HuH-7.5 (cell line): Measurements from ENCODE around the gene GYG2.
"Not testable (repeated sequence)": the region's sequence is repeated elsewhere in the genome, so short reads cannot be mapped to it uniquely, and the experiment has no call there.

ENCODE experiments used
- DNase-seq: peaks from one replicate; pipeline ENCODE4 v3.0.0; 2011; ENCODE audit warnings: low spot score

Gene GYG2

GRCh38 chrX:2907295-2907694 is 78.6 kb downstream of the GYG2 start:
- no peak for DNase-seq

DNA sequence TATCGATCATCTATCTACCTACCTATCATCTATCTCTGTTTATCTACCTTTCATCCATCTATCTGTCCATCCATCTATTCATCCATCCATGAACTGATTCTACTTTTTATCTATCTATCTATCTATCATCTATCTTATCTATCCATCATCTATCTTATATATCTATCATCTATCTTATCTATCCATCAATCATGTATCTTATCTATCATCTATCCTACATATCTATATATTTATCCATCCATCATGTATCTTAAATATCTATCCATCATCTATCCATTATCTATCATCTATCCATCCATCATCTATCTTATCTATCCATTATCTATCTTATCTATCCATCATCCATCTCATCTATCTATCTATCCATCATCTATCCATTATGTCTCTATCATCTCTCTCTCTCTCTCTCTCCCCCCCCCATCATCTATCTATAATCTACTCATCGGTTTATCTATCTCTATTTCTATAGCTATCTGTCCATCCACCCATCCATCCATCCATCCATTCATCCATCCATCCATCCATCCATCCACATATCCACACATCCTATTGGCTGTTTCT is 79.5 kb downstream of the GYG2 start:
- DNase-seq = no peak

DNA sequence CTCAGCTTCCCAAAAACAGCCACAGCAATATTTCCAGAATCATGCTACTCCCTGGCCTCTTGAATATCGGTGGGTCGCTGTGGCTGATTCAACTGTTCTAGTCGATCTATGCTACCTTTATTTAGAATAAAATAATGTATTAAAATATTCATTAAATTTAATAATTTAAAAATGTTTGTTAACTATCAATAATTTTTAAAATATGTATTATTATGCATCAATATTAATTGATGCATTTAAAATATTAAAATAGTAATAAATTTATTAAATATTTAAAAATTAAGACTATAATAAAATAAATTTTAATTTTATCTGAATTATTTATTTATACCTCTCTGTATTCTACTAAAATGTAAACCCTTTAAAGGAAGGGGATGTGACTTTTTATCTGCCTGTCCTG is 81.4 kb downstream of the GYG2 start:
- no peak for DNase-seq

DNA sequence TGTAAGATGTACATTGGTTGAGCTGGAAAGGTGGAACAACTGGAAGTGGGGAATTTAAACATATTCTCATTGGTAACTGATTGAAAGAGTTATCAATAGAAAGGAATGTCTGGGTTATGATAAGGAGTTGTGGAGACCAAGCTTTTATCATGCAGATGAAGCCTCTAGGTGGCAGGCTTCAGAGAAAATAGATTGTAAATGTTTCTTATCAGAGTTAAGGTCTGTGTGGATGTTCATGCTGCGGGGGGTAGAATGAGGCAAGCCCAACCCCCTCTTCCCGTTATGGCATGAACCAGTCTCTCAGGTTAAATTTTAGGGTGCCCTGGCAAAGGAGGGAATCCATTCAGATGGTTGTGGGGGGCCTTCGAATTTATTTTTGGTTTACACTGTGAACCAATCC is 84.4 kb downstream of the GYG2 start:
- no peak for DNase-seq

DNA sequence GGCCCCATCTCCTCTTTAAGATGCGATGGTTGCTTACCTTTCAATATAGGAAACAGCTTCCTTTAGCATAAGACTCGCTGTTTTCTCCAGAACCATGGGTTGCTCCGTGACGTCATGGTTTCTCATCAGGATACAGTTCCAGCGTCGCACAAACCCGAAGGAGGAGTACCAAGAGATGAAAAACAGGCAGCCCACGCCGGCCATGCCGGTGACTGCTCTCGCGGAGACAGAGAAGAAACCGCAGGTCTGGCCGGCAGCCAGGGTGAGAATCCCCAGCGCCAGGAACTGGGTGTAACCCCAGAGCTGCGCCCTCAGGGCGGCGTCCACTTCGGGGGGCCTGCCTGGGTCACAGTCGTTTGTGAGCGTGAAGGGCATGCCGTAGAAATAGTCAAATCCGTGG is 89.0 kb downstream of the GYG2 start:
- no peak for DNase-seq

DNA sequence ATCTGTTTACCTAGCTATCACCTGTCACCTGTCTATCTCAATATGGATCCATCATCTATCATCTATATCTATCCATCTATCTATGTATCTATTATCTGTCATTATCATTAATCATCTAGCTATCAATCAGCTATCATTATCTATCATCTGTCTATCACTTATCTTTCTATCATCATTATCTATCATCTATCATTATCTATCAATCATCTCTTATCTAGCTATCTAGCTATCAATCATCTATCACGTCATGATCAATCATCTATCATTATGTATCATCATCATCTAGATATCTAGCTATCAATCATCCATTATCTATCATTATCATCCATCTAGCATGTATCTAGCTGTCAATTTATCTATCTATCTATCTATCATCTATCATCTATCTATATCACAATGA is 92.5 kb downstream of the GYG2 start:
- no peak for DNase-seq

DNA sequence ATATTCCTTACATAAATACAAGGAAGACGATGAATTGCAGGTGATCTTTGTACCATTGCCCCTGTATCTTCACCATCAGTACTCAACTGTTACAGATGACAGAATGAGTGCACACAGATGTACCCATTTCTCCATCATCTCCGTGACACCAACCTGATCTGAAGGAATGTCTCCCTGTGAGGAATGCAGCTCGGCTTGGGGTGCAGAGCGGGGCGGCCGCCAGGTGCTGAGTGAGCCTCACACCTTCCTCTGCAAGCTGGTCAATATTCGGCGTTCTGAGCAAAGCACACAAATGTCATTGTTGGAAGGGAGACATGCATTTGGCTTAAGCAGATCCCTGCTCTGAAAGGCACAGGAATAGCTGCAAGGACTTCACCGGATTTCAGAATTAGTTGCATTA is 93.0 kb downstream of the GYG2 start:
- DNase-seq = no peak

DNA sequence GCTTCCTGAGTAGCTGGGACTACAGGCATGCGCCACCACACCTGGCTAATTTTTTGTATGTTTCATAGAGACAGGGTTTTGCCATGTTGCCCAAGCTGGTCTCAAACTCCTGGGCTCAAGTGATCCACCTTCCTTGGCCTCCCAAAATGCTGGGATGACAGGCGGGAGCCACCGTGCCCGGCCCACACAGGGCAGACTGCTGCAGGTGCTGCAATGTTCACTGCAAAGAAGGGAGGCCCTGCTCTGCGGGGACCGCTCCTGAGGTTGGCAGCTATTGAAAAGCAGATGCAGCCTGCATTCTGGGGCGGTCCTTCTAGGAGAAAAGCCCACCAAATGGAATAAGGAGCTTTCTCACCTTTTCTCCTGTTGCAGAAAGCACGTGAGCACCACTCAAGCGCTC is 95.4 kb downstream of the GYG2 start:
- DNase-seq = no peak

- not testable (repeated sequence) for DNase-seq
These were observed 97.5 kb downstream of the GYG2 start for GRCh38 chrX:2926255-2926654.

GRCh38 chrX:2926664-2927275 is 98.0 kb downstream of the GYG2 start:
- no peak for DNase-seq

- DNase-seq = peak; percentile 27
These were observed 99.5 kb downstream of the GYG2 start for GRCh38 chrX:2928191-2928582.

DNA sequence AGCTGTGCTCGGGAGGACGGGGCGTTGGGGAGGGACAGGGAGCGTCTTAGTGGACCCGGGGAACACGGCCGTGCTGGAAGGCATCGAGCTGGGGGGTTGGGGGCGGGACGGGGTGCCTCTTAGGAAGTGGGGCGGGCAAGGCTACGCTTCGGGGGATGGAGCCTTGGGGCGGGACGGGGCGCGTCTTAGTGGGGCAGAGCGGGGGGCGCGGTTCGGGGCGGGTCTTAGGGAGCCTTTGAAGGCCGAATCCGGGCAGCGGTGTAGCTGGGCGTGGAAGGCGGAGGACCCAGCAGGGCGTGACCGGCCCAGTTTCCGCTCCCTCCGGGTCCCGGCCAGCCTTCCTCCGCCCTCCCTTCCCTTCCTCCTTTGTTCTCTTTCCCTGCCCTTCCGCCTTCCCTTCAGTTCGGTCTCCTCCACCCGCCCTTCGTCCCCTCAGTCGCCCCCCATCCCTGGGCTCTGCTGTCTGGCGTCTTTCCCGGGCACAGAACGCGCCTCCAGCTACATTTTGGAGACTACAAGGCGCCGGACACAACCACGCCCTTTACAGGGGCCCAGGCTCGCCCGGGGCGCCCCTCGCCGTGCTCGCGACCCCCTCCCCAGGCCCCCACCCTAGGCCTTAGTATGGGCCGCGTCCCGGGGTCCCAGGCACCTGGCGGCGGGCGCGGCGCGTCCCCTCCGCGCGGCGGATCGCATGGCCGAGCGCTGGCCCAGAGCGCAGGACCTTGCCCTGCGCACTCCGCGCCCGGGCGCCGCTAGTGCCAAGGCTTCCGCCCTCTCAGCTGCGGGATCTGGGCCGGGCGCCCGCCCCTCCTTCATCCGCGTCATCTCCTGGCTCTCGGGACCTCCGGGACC is 100.1 kb downstream of the GYG2 start, which contains the start of gene ARSD:
Gene ARSD, minus strand, starts transcription at position 757 of the 852 bp plus-strand sequence. Its CDS starts 64 bp downstream, at position 693.
- DNase-seq = peak; percentile 52

DNA sequence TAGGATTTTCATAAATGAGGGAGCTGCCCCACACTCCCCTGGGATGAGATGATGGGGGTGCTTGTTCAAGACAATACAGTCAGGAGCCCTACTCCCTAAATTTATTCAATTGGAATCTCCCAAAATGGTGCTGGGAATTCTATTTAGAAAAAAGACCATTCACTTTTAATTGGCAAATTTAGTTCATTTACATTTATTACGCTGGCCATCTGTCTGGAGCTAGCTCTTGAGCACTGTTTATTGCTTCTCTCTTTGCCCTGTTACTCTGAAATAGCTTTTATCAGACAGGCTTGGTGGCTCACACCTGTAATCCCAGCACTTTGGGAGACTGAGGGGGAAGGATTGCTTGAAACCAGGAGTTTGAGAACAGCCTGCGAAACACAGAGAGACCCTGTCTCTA is 102.4 kb downstream of the GYG2 start:
- no peak for DNase-seq

GRCh38 chrX:2931612-2932011 is 102.9 kb downstream of the GYG2 start:
- DNase-seq = no peak
